Panc1 (cell line): ENCODE data around the gene KRT36.

Experiments used
- CTCF ChIP-seq: fragments of 450-650 bp; IDR thresholded peaks from 2 replicates; pipeline ENCODE4 v1.5.1; 2017; ENCODE audit warnings: mild to moderate bottlenecking
- POLR2AphosphoS5 ChIP-seq: IDR thresholded peaks from 2 replicates; pipeline ENCODE4 v1.6.1; 2012; ENCODE audit warnings: mild to moderate bottlenecking, low read depth, low read length, moderate library complexity
- REST ChIP-seq, 2 experiments: IDR thresholded peaks; 2 replicates each; pipeline ENCODE4 v1.6.1; 2011 to 2012; ENCODE audit warnings: low read depth in 2 of 2, control low read depth in 1 of 2, low read length in 1 of 2, mild to moderate bottlenecking in 1 of 2, moderate library complexity in 1 of 2; ENCODE audit not compliant: insufficient read depth in 1 of 2
- SIN3A ChIP-seq: IDR thresholded peaks from 2 replicates; pipeline ENCODE4 v1.6.1; 2012; ENCODE audit warnings: low read depth, mild to moderate bottlenecking, low read length, moderate library complexity, borderline replicate concordance; ENCODE audit not compliant: insufficient read depth

GRCh38 chr17:41444186-41444585 is 45.5 kb downstream of the KRT36 start:
- TF ChIP-seq CTCF (no peak), POLR2AphosphoS5 (no peak), REST (IDR thresholded peaks at IDR 0.05; ENCODE audit: insufficient read depth in 1 of 2, low read depth in 2 of 2, low read length in 1 of 2) (no peak), SIN3A (no peak)
